GM12874 (cell line): ENCODE measurements around the gene AK5.

ENCODE experiments used
- CTCF ChIP-seq: IDR thresholded peaks from 2 replicates; pipeline ENCODE4 v1.5.1; 2011; ENCODE audit warnings: low read depth, mild to moderate bottlenecking, control low read depth, low read length, moderate library complexity; ENCODE audit not compliant: insufficient read depth

Gene AK5

GRCh38 chr1:77313491-77313890 is 31.7 kb downstream of the AK5 start:
- TF ChIP-seq CTCF: peak; percentile 35; the same call in 1 of the 2 replicates

GRCh38 chr1:77316006-77316405 is 34.2 kb downstream of the AK5 start:
- TF ChIP-seq CTCF: no peak

- TF ChIP-seq CTCF: no peak
Observed at GRCh38 chr1:77316966-77317365, 35.1 kb downstream of the AK5 start.

- TF ChIP-seq CTCF: no peak
Observed at GRCh38 chr1:77319036-77319705, 37.4 kb downstream of the AK5 start.

GRCh38 chr1:77322061-77322900 is 40.5 kb downstream of the AK5 start:
- no peak for TF ChIP-seq CTCF

GRCh38 chr1:77333501-77333900 is 51.7 kb downstream of the AK5 start:
- TF ChIP-seq CTCF: no peak

- no peak for TF ChIP-seq CTCF
Observed at GRCh38 chr1:77336729-77337128, 54.9 kb downstream of the AK5 start.
